Dendritic cell treated with granulocyte-macrophage colony-stimulating factor and Interleukin-4, amounts not matched to agents 40 ng/mL and 50 ng/mL, for 4 days (primary cell): ENCODE results near the gene RFXAP.
"Not testable (repeated sequence)": the region's sequence is repeated elsewhere in the genome, so short reads cannot be mapped to it uniquely, and the experiment has no call there.

Experiments
- H3K27ac Mint-ChIP-seq: one replicate; pipeline ENCODE4 v1.8.0; 2022; ENCODE audit warnings: mild to moderate bottlenecking, mixed read lengths
- H3K27me3 Mint-ChIP-seq: one replicate; pipeline ENCODE4 v1.8.0; 2022; ENCODE audit warnings: mild to moderate bottlenecking, mixed read lengths
- H3K36me3 Mint-ChIP-seq: one replicate; pipeline ENCODE4 v1.8.0; 2022; ENCODE audit warnings: low read depth, mixed read lengths
- H3K4me1 Mint-ChIP-seq: one replicate; pipeline ENCODE4 v1.8.0; 2022; ENCODE audit warnings: low read depth, mixed read lengths
- H3K4me3 Mint-ChIP-seq: one replicate; pipeline ENCODE4 v1.8.0; 2022; ENCODE audit warnings: mild to moderate bottlenecking, moderate library complexity, mixed read lengths
- H3K9me3 Mint-ChIP-seq: one replicate; pipeline ENCODE4 v1.8.0; 2022; ENCODE audit warnings: mixed read lengths
- intact Hi-C: fragments of 100-400 bp; cut with micrococcal nuclease; formaldehyde crosslinking; loops from one replicate; pipeline ENCODE4 v1.15.0; 2022

The RFXAP gene

GRCh38 chr13:36818804-36819738 lies at the start of gene RFXAP:
Gene RFXAP (plus strand): TSS chr13:36819222. CDS start chr13:36819358, 136 bp downstream.
- H3K36me3 Mint-ChIP-seq, result peaks cover 8% of the 10 kb centered on the region
- H3K9me3 Mint-ChIP-seq, result no peaks in the 10 kb centered on the region
- peak within 1 kb of the TSS; percentile 87 for H3K27ac Mint-ChIP-seq
- peaks cover 2% of the 10 kb centered on the region for H3K27me3 Mint-ChIP-seq
- peak within 1 kb of the TSS; percentile 92 for H3K4me3 Mint-ChIP-seq
- H3K4me1 Mint-ChIP-seq, result peaks cover 44% of the 10 kb centered on the region
- intact Hi-C loops, result loop anchor here (2.0 to 5.0 kb wide), 2 partner anchors 387 to 472 kb away; partner anchors contain the start of genes CCNA1 and SPART

GRCh38 chr13:36769545-36769944 lies 49.5 kb upstream of the RFXAP start:
- no peaks in the 10 kb centered on the region for H3K36me3 Mint-ChIP-seq

GRCh38 chr13:36770741-36771140 lies 48.3 kb upstream of the RFXAP start:
- Mint-ChIP-seq H3K4me1 (peaks cover 13% of the 10 kb centered on the region), H3K27ac (no peak overlapping the region), H3K9me3 (peaks cover 23% of the 10 kb centered on the region), H3K27me3 (peaks cover 4% of the 10 kb centered on the region), H3K4me3 (no peak overlapping the region), H3K36me3 (no peaks in the 10 kb centered on the region)
- intact Hi-C loops, result no loop called here

More at GRCh38 chr13:36769545-36769944, 49.5 kb upstream of the RFXAP start:
- H3K4me1 Mint-ChIP-seq, result peaks cover 13% of the 10 kb centered on the region
- H3K27me3 Mint-ChIP-seq, result peaks cover 3% of the 10 kb centered on the region
- no peak overlapping the region for H3K4me3 Mint-ChIP-seq
- peaks cover 16% of the 10 kb centered on the region for H3K9me3 Mint-ChIP-seq
- intact Hi-C loops, result no loop called here
- peak overlapping the region; percentile 41 for H3K27ac Mint-ChIP-seq

- H3K9me3 Mint-ChIP-seq, result peaks cover 6% of the 10 kb centered on the region
- intact Hi-C loops, result no loop called here
- H3K4me3 Mint-ChIP-seq, result no peak overlapping the region
- H3K27me3 Mint-ChIP-seq, result peaks cover 5% of the 10 kb centered on the region
- H3K4me1 Mint-ChIP-seq, result peaks cover 13% of the 10 kb centered on the region
- H3K27ac Mint-ChIP-seq, result no peak overlapping the region
- H3K36me3 Mint-ChIP-seq, result no peaks in the 10 kb centered on the region
These were observed 46.2 kb upstream of the RFXAP start for GRCh38 chr13:36772853-36773252.

- H3K9me3 Mint-ChIP-seq, result peaks cover 6% of the 10 kb centered on the region
- intact Hi-C loops, result no loop called here
- H3K36me3 Mint-ChIP-seq, result no peaks in the 10 kb centered on the region
These were observed 44.1 kb upstream of the RFXAP start for GRCh38 chr13:36774931-36775330.

GRCh38 chr13:36776175-36776574 lies 42.8 kb upstream of the RFXAP start:
- H3K27ac Mint-ChIP-seq, result no peak overlapping the region
- H3K4me1 Mint-ChIP-seq, result no peaks in the 10 kb centered on the region
- no peaks in the 10 kb centered on the region for H3K36me3 Mint-ChIP-seq
- intact Hi-C loops, result no loop called here
- H3K9me3 Mint-ChIP-seq, result peaks cover 6% of the 10 kb centered on the region
- peaks cover 11% of the 10 kb centered on the region for H3K27me3 Mint-ChIP-seq
- H3K4me3 Mint-ChIP-seq, result no peak overlapping the region

More at GRCh38 chr13:36774931-36775330, 44.1 kb upstream of the RFXAP start:
- Mint-ChIP-seq H3K27me3 (peaks cover 11% of the 10 kb centered on the region), H3K4me3 (no peak overlapping the region), H3K4me1 (no peaks in the 10 kb centered on the region), H3K27ac (no peak overlapping the region)

- Mint-ChIP-seq H3K27me3 (peaks cover 8% of the 10 kb centered on the region), H3K36me3 (no peaks in the 10 kb centered on the region), H3K27ac (no peak overlapping the region), H3K4me1 (no peaks in the 10 kb centered on the region), H3K4me3 (no peak overlapping the region), H3K9me3 (peaks cover 6% of the 10 kb centered on the region)
- intact Hi-C loops, result no loop called here
These were observed 40.8 kb upstream of the RFXAP start for GRCh38 chr13:36778083-36778671.

- Mint-ChIP-seq H3K27me3 (peaks cover 5% of the 10 kb centered on the region), H3K4me3 (no peak overlapping the region), H3K36me3 (no peaks in the 10 kb centered on the region), H3K27ac (no peak overlapping the region), H3K4me1 (peaks cover 9% of the 10 kb centered on the region), H3K9me3 (no peaks in the 10 kb centered on the region)
- intact Hi-C loops, result no loop called here
These were observed 35.1 kb upstream of the RFXAP start for GRCh38 chr13:36783890-36784289.

- intact Hi-C loops, H3K9me3 Mint-ChIP-seq, H3K27me3 Mint-ChIP-seq, H3K4me1 Mint-ChIP-seq, H3K36me3 Mint-ChIP-seq, H3K4me3 Mint-ChIP-seq, H3K27ac Mint-ChIP-seq: not testable (repeated sequence)
These were observed 32.8 kb upstream of the RFXAP start for GRCh38 chr13:36786175-36786574.

- H3K9me3 Mint-ChIP-seq, result no peaks in the 10 kb centered on the region
- H3K4me1 Mint-ChIP-seq, result peaks cover 9% of the 10 kb centered on the region
- H3K27me3 Mint-ChIP-seq, result no peaks in the 10 kb centered on the region
- H3K4me3 Mint-ChIP-seq, result no peak overlapping the region
- no peaks in the 10 kb centered on the region for H3K36me3 Mint-ChIP-seq
- H3K27ac Mint-ChIP-seq, result no peak overlapping the region
- intact Hi-C loops, result no loop called here
These were observed 31.8 kb upstream of the RFXAP start for GRCh38 chr13:36787181-36787580.

- intact Hi-C loops, result no loop called here
- H3K36me3 Mint-ChIP-seq, result no peaks in the 10 kb centered on the region
- H3K4me3 Mint-ChIP-seq, result no peak overlapping the region
- peaks cover 9% of the 10 kb centered on the region for H3K4me1 Mint-ChIP-seq
- no peak overlapping the region for H3K27ac Mint-ChIP-seq
- H3K27me3 Mint-ChIP-seq, result no peaks in the 10 kb centered on the region
- no peaks in the 10 kb centered on the region for H3K9me3 Mint-ChIP-seq
These were observed 30.7 kb upstream of the RFXAP start for GRCh38 chr13:36788276-36788675.

- Mint-ChIP-seq H3K4me1 (peaks cover 9% of the 10 kb centered on the region), H3K4me3 (no peak overlapping the region), H3K27ac (no peak overlapping the region), H3K9me3 (no peaks in the 10 kb centered on the region), H3K27me3 (no peaks in the 10 kb centered on the region), H3K36me3 (no peaks in the 10 kb centered on the region)
- intact Hi-C loops, result no loop called here
These were observed 30.0 kb upstream of the RFXAP start for GRCh38 chr13:36789061-36789460.

- H3K4me3 Mint-ChIP-seq, result no peak overlapping the region
- H3K27ac Mint-ChIP-seq, result no peak overlapping the region
- intact Hi-C loops, result no loop called here
- H3K36me3 Mint-ChIP-seq, result no peaks in the 10 kb centered on the region
- no peaks in the 10 kb centered on the region for H3K27me3 Mint-ChIP-seq
- H3K9me3 Mint-ChIP-seq, result no peaks in the 10 kb centered on the region
- H3K4me1 Mint-ChIP-seq, result peaks cover 9% of the 10 kb centered on the region
These were observed 29.3 kb upstream of the RFXAP start for GRCh38 chr13:36789730-36790129.

GRCh38 chr13:36794706-36795105 lies 24.3 kb upstream of the RFXAP start:
- H3K4me3 Mint-ChIP-seq, result no peak overlapping the region
- intact Hi-C loops, result no loop called here
- no peaks in the 10 kb centered on the region for H3K36me3 Mint-ChIP-seq

More at GRCh38 chr13:36794706-36795105, 24.3 kb upstream of the RFXAP start:
- no peaks in the 10 kb centered on the region for H3K4me1 Mint-ChIP-seq
- H3K27ac Mint-ChIP-seq, result no peak overlapping the region
- H3K9me3 Mint-ChIP-seq, result no peaks in the 10 kb centered on the region
- no peaks in the 10 kb centered on the region for H3K27me3 Mint-ChIP-seq
